GM21576 (cell line): ENCODE measurements around the gene GMDS.
A peak's percentile ranks its signal among the peaks of the same experiment; 100 is the strongest.
"Not testable (repeated sequence)": the region's sequence is repeated elsewhere in the genome, so short reads cannot be mapped to it uniquely, and the experiment has no call there.

Experiments
- ATAC-seq: cut with Tn5 transposase; IDR thresholded peaks from one replicate; pipeline ENCODE4 v1.9.1; 2021; ENCODE audit warnings: mild to moderate bottlenecking, moderate library complexity; ENCODE audit not compliant: unreplicated experiment

The GMDS gene

DNA sequence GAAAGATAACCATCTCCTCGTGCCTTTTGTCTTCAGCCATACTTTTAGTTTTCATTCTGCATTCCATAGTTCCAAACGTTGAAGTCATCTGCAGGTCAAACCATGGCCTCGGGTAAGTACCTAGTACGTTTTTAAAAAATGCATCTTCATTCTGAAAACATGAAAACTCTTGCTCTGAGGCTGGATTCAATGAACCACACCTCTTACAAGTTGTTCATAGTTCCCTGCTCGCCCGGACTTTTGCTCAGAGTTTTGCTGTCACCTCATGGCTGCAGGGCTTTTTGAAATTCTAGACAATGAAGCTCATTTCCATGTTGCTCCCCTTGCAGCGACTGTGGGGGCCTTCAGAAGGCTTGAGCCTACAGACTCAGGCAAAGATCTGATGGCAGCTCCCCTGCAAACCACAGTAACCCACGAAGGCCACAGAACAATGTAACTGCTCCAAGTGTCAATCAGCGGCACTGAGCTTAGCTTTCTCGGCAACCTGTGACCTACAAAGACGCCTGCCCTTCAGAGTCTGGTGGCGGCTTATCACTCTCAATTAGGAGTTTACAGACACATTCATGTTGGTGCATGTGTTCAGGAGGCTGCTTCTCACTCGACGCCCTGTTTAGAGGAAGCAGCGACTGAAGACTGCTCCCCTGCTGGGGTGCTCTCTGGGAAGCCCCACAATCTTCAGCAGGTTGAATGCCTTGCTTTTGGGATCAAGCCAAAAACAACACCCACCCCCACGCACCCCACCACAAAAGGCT is 574.5 kb downstream of the GMDS start:
- no peak for ATAC-seq

- no peak for ATAC-seq
Observed at GRCh38 chr6:1669996-1670395, 575.4 kb downstream of the GMDS start.

DNA sequence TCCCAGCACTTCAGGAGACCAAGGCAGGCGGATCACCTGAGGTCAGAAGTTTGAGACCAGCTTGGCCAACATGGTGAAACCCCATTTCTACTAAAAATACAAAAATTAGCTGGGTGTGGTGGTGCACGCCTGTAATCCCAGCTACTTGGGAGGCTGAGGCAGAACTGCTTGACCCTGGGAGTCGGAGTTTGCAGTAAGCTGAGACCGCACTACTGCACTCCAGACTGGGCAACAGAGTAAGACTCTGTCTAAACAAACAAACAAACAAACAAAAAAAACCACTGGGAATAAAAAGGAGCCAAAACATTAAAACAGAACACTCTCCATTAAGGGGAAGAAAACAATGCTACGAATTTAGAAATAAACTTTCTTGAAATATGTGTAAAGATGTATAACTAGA is 576.9 kb downstream of the GMDS start:
- ATAC-seq, result not testable (repeated sequence)

DNA sequence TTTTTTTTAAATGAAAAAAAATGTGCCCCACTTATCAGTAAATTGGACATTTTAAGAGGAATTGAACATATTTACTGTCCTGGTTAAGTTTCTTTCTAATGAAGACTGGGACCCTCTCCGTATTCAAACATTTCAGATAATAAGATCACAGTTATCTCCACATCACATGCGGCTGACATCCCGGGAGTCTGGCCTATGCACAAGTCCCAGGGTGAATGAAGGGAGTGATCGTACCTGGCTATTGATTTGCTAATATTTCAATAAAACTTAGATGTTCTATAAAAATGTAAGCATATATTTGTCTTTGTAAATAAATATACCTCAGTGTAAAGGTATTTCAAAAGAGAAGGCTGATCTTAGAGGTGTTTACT is 577.6 kb downstream of the GMDS start:
- no peak for ATAC-seq

DNA sequence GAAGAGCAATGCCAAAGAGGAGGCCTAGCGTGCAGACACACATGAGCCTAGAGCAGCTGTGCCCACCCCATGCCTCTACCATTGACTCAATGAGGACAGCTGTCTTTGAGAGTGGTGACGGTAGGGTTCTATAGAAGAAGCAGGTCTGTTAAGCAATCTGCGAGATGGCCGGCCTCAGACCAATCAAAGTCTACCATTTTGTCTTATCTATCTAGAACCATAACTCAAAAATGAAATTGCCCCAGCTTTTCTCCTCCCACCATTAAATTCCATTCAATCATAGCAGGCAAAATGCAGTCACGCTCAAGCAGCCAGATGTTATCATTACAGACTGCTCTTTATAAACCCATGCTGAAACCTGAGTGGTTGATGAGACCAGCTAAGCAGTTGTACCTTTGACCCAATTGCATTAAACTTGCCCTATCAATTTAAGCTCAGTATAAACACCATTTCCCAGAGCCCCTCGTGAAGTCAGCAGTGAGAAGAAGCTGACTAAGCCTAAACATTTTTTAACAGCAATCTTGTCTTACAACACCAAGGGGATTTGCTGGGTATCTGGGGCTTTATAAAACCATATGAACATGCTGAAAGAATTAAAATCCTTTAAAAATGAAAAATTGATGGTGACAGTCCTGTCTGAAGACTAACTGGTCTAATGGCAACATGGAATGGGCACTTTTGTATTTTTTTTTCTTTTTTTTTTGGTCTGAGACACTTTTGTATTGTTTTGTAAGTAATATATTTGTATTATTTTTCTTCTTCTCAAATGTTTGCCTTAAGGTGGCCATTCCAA is 578.2 kb downstream of the GMDS start:
- no peak for ATAC-seq

GRCh38 chr6:1665214-1665613 is 580.2 kb downstream of the GMDS start:
- peak; percentile 91 for ATAC-seq

GRCh38 chr6:1664329-1664728 is 581.1 kb downstream of the GMDS start:
- no peak for ATAC-seq

GRCh38 chr6:1663511-1663910 is 581.9 kb downstream of the GMDS start:
- no peak for ATAC-seq

DNA sequence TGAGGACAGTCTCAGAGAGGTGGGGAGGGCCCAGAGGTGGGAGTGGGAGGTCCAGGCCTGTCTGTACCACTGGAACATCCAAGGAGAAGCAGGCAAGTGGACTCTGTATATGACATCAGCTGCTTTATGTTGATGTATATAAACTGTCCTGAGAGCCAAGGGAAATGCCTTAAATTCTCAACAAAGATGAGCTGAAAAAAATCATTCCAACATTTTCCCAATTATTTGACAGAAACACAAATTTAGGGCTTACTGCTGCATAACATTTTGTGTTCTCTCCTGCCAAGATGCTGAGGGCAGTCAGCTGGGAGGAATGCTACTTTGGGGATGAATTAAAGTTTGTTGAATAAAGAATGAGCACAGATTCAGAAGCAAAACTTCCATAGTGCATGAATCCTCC is 582.9 kb downstream of the GMDS start:
- ATAC-seq, result no peak

DNA sequence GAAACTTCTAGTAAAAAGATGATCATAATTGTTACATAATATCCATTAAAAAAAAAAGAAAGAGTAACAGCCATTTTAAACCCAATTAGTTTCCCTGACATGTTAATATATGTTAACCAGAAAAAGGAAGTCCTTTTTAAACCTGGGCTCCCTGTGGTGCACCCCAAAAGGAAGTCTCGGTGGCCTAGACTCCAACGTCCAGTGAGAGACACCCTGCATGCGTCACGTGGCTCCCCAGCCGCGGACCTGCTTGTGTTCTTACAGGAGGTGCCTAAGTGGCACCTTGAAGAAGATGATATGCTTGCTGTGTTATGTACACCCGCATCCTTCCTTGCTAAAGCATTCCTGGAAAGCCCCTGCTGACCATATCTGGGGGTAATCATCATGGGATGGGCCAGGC is 585.6 kb downstream of the GMDS start:
- no peak for ATAC-seq

DNA sequence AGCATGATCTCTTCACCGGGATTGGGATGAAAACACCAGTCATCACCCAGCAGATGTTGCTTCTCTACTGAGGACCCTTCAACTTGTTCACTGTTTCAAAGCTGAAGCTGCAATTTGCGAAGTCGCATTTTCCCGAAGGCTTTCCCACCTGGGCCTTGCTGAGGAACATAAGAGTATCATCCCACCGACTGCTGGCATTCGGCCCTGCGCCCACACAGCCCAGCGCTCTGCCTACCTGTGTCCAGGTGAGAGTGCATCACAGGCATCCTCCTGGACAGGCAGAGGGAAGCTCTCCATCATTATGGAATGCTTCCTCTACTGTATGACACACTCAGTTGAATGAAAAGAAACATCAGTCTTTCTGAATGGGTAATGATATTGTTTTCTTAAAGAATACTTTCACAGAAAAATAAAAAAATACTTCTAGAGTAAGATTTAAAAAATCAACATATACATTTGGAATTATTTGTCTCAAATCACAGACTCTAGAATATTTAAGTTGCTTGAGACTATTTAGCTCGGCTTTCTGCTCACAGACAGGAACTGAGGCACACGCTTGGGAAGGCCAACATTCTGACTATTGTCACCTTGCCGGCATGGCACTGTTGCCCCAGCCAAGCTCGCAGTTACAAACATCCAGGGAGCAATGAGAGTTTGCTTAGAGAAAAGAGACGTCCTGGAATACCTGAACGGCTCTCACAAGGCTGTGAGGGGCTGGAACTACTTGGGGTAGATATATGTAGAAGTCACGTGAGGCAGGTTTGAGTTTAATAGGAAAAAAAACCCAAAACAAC is 587.0 kb downstream of the GMDS start:
- ATAC-seq, result no peak

DNA sequence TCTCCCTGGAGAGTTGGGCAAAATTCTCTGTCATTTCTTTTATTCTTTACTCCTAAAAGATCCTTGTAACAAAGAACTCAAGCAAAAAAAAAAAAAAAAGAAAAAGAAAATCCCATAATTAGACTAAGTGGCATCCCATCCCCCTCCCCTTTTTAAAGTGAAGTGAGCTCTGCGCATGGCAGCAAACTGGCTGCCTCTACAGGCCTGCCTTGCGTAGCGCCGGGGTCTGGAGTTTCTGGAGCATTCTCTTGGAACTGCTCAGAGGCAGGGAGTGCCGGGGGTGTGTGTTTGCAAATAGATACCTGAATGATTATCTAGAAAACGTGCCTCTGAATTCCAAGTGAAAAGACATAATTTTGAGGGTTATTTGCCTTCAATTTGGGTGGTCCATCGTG is 587.6 kb downstream of the GMDS start:
- no peak for ATAC-seq

GRCh38 chr6:1657116-1657770 is 588.2 kb downstream of the GMDS start:
- no peak for ATAC-seq

GRCh38 chr6:1654054-1654453 is 591.4 kb downstream of the GMDS start:
- no peak for ATAC-seq

DNA sequence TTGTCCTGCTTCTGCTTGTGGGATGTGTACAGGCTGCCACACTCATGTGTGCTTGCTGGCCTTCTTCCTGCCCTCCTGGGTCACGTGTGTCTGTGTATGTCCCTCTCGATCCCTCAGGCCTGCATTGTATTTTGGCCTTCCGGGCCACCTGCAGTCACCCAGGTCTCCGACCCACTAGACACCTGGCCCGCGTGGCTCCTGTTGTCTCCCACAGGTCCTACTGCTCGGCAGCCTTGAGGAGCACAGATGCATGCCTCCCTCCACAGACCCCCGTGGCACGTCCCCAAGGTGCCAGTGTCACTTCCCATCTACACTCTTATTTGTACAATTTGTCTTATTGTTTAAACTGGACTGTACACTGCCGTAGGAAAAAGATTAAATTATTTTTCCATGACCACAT is 592.6 kb downstream of the GMDS start:
- ATAC-seq, result no peak

- no peak for ATAC-seq
Observed at GRCh38 chr6:1651362-1651761, 594.0 kb downstream of the GMDS start.

GRCh38 chr6:1645466-1646185 is 599.8 kb downstream of the GMDS start:
- ATAC-seq, result no peak

DNA sequence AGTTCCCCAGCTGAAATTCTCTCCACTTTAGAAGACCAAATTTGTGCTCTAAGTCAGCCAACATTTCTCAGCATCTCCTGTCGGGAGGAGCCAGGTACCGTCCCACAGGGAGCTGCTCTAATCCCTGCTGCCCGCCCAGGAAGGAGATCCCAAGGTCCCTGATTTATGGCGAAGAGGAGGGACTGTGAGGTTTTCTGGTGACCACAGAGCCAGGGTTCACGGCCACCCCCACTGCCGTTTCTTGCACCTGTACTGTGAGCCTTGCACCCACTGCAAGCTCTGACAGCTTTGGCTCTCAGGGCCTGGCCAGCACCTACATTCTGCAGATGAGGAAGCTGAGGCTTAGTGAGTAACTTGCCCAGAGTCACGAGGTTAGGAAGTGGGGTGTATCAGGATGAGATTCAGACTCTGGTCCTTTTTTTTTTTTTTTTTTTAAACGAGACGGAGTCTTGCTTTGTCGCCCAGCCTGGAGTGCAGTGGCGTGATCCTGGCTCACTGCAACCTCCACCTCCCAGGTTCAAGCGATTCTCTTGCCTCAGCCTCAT is 600.8 kb downstream of the GMDS start:
- no peak for ATAC-seq

DNA sequence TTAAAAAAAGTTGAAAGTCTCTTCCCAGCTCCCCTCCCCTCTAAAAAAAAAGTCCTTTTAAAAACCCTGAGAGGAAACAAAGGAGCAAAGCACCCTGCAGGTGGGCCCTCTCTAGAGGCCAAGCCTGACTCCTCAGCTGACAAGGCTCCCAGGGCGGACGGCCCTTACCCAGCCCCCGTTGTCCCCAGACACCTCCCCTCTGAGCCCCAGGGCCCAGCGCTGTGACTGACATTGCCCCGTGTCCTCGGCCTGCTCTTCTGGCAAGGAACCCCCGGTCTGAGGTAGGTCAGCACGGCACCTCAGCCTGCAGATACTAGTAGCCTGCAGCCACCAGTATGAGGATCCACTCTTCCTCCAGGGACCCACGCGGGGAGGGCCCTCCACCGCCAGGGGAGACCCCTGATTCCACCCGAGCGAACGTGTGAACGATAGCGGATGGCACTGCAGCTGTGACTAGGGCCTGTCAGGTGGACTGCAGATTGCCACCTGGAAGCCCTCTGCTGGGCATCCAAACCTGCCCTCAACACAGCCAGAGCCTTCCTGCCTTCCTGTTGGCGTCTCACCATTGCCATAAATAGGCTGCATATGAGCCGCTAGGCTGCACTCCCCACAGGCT is 601.5 kb downstream of the GMDS start:
- ATAC-seq, result no peak

DNA sequence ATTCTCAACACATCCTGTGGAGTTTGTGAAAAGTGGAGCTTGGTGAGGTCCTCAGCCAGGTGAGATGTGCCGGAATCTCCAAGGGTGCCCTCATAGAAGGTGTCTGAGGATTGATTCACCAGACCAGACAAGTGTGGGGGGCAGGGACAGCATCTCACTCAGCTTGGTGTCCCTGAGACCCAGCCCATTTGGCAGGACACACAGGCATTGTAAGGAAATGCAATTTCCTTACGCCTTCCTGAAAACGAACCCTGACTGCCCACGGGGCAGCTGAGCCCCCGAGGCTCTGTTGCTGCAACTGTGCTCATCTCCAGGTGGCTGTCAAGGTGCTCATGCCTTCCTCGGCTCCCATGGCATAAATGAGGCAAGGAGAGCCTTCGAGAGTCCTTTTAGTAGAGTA is 602.3 kb downstream of the GMDS start:
- ATAC-seq, result no peak
